PFSK-1 (cell line): ENCODE measurements around the gene HHLA2.

ENCODE experiments used
- FOXP2 ChIP-seq: optimal IDR thresholded peaks from 2 replicates; pipeline ENCODE3; 2011; ENCODE audit warnings: borderline replicate concordance, control low read depth, inconsistent platforms; ENCODE audit not compliant: insufficient read depth; ENCODE audit errors: extremely low read length, extremely low read depth
- POLR2AphosphoS5 ChIP-seq: IDR thresholded peaks from 2 replicates; pipeline ENCODE4 v1.6.1; 2012; ENCODE audit warnings: low read depth, mild to moderate bottlenecking, control low read depth, low read length, moderate library complexity
- SIN3A ChIP-seq: IDR thresholded peaks from 2 replicates; pipeline ENCODE4 v1.6.1; 2012; ENCODE audit warnings: mild to moderate bottlenecking, low read length, moderate library complexity, borderline replicate concordance; ENCODE audit not compliant: insufficient read depth
- TAF1 ChIP-seq: IDR thresholded peaks from 2 replicates; pipeline ENCODE4 v1.6.1; 2012; ENCODE audit warnings: low read length, control low read depth, borderline replicate concordance; ENCODE audit not compliant: insufficient read depth
- TF ChIP-seq, protein P1 (sequence below), 2 experiments: IDR thresholded peaks; 2 replicates each; pipeline versions ENCODE4 v1.6.1 to v1.8.0; 2011 to 2012; ENCODE audit warnings: low read depth in 2 of 2, low read length in 2 of 2, control low read depth in 1 of 2, inconsistent platforms in 1 of 2, mild to moderate bottlenecking in 1 of 2, moderate library complexity in 1 of 2; ENCODE audit not compliant: insufficient read depth in 1 of 2

The HHLA2 gene

DNA sequence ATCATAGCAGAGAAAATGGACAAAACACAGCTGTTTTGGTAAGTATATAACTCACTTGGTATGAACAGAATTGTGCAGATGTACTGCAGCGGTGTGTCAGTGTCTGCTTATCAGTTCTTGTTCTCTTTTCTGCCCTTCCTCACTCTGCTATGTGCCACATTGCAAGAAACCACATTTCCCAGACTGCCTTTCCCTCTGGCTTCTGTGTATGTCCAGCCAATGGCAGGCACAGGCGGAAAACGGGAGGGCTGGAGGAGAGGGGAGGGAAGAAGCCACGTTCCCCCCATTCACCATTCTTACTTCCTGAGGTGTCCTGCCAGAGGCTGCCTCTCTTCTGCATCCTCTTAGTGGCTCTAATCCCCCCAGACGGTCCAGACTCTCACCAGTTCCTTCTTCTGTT lies 15.4 kb downstream of the HHLA2 start:
- TF ChIP-seq POLR2AphosphoS5 = no peak
- TF ChIP-seq SIN3A = no peak
- TF ChIP-seq, protein P1, sequence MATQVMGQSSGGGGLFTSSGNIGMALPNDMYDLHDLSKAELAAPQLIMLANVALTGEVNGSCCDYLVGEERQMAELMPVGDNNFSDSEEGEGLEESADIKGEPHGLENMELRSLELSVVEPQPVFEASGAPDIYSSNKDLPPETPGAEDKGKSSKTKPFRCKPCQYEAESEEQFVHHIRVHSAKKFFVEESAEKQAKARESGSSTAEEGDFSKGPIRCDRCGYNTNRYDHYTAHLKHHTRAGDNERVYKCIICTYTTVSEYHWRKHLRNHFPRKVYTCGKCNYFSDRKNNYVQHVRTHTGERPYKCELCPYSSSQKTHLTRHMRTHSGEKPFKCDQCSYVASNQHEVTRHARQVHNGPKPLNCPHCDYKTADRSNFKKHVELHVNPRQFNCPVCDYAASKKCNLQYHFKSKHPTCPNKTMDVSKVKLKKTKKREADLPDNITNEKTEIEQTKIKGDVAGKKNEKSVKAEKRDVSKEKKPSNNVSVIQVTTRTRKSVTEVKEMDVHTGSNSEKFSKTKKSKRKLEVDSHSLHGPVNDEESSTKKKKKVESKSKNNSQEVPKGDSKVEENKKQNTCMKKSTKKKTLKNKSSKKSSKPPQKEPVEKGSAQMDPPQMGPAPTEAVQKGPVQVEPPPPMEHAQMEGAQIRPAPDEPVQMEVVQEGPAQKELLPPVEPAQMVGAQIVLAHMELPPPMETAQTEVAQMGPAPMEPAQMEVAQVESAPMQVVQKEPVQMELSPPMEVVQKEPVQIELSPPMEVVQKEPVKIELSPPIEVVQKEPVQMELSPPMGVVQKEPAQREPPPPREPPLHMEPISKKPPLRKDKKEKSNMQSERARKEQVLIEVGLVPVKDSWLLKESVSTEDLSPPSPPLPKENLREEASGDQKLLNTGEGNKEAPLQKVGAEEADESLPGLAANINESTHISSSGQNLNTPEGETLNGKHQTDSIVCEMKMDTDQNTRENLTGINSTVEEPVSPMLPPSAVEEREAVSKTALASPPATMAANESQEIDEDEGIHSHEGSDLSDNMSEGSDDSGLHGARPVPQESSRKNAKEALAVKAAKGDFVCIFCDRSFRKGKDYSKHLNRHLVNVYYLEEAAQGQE (IDR thresholded peaks at IDR 0.05; ENCODE audit: insufficient read depth in 1 of 2, low read depth in 2 of 2, low read length in 2 of 2) = no peak
- TF ChIP-seq FOXP2 = no peak
- TF ChIP-seq TAF1 = no peak

DNA sequence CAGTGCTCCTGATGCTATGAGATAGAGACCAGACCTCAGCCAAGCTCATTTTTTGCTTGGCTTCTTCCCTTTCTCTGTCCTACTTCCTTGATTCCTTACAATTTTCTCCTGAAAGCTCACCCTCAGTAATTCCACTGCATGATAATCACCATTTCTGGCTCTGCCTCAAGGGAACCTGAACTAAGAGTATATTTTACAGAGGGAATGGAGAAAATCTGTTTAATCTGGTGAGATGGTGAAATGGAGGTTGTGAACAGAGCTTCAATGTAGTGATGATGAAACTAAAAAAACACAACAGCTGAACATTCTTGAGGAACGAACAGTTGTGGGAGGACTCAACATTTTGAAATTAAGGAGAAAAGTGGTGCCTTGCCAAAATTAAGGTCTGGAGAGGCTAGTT lies 16.3 kb downstream of the HHLA2 start:
- TF ChIP-seq POLR2AphosphoS5 = no peak
- TF ChIP-seq SIN3A = no peak
- no peak for TF ChIP-seq FOXP2
- no peak for TF ChIP-seq TAF1
- TF ChIP-seq, protein P1 (IDR thresholded peaks at IDR 0.05; ENCODE audit: insufficient read depth in 1 of 2, low read depth in 2 of 2, low read length in 2 of 2) = no peak

DNA sequence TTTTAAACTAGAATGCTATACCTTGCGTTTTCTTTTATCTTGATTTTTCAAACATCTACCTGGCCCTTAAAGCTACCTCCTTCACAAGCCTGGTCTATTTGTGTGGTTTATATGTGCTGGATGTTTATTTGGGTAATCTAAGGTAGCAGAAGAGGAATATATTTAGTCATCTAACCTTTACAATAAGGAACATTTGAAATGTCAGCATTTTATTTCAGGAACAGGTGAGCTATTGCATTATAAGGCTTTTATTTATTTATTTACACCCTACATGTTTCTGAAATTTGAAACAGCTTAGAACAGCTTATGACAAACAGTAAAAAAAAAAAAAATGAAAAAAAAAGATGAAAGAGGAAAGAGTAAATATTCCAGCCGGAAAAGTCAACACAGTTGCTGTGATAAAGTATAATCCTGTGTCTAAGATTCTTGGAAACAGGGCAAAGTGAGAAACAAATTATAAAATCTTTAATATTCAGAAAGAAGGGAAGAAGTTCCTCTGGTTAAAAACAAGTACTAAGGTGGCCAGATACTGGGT lies 19.5 kb downstream of the HHLA2 start:
- TF ChIP-seq, protein P1 (IDR thresholded peaks at IDR 0.05; ENCODE audit: insufficient read depth in 1 of 2, low read depth in 2 of 2, low read length in 2 of 2) = no peak
- TF ChIP-seq POLR2AphosphoS5 (no peak), SIN3A (no peak), FOXP2 (no peak), TAF1 (no peak)

DNA sequence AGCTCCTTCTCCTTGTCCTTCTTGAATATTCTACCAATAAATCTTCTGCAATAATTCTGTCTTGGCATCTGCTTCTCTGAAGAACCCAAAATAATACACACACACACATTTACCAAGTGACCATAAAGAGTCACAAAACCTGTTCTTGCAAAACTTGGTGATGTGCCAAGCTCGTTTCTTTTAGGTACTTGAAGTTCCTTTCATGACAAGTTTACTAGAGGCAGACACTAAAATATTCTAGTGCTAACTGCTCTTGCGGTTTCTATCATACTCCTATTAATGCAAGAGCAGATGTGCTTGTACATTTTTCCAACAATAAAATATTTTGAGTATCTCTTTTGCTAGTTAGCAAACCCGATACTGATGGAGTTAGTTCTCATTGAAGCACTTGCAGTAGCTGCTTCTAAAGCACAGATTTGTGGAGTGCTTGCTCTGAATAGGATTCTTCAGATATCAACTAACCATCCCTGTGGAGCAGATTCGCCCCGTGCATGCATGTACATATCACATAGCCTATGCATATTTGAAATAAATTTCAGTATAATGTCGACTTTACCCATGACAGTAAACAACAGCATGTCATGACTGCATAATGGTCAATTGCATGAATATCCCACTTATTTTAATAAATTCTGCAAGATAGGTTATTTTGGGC lies 23.2 kb downstream of the HHLA2 start:
- TF ChIP-seq TAF1 (no peak), SIN3A (no peak), POLR2AphosphoS5 (no peak), FOXP2 (no peak)
- TF ChIP-seq, protein P1 (IDR thresholded peaks at IDR 0.05; ENCODE audit: insufficient read depth in 1 of 2, low read depth in 2 of 2, low read length in 2 of 2) = no peak
